ENCODE results near the gene ENOX1.

The ENOX1 gene

GRCh38 chr13:43596924-43597598, 189.7 kb downstream of the ENOX1 start:
- no peaks in the 10 kb centered on the region for H3K9me3 ChIP-seq (ENCODE audit: low read length)
- no peak overlapping the region for H3K27ac ChIP-seq (ENCODE audit: low read depth, low read length, poor library complexity, severe bottlenecking)
- H3F3A ChIP-seq (ENCODE audit: insufficient read depth, low read length): no peaks in the 10 kb centered on the region
- no peaks in the 10 kb centered on the region for H3K27me3 ChIP-seq (ENCODE audit: insufficient read depth, low read length)
- no peaks in the 10 kb centered on the region for H3K9me2 ChIP-seq (ENCODE audit: low read depth, low read length)
- H3K9ac ChIP-seq (ENCODE audit: low read length): no peak overlapping the region
- H3K4me2 ChIP-seq (ENCODE audit: low read length): no peak overlapping the region
- H4K20me1 ChIP-seq (ENCODE audit: insufficient read depth, low read length): no peaks in the 10 kb centered on the region
- no peak overlapping the region for H2AFZ ChIP-seq (ENCODE audit: low read length)
- H3K36me3 ChIP-seq (ENCODE audit: insufficient read depth, low read length): no peaks in the 10 kb centered on the region
- H3K79me2 ChIP-seq (ENCODE audit: insufficient read depth, low read length): no peaks in the 10 kb centered on the region
- no peak overlapping the region for H3K4me3 ChIP-seq (ENCODE audit: low read depth, low read length, poor library complexity, severe bottlenecking)
- TF ChIP-seq, protein P1, sequence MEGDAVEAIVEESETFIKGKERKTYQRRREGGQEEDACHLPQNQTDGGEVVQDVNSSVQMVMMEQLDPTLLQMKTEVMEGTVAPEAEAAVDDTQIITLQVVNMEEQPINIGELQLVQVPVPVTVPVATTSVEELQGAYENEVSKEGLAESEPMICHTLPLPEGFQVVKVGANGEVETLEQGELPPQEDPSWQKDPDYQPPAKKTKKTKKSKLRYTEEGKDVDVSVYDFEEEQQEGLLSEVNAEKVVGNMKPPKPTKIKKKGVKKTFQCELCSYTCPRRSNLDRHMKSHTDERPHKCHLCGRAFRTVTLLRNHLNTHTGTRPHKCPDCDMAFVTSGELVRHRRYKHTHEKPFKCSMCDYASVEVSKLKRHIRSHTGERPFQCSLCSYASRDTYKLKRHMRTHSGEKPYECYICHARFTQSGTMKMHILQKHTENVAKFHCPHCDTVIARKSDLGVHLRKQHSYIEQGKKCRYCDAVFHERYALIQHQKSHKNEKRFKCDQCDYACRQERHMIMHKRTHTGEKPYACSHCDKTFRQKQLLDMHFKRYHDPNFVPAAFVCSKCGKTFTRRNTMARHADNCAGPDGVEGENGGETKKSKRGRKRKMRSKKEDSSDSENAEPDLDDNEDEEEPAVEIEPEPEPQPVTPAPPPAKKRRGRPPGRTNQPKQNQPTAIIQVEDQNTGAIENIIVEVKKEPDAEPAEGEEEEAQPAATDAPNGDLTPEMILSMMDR (IDR thresholded peaks at IDR 0.05; ENCODE audit: low read length): no peak
- TF ChIP-seq EZH2 (IDR thresholded peaks at IDR 0.05; ENCODE audit: borderline replicate concordance, low read length): no peak
- no peaks in the 10 kb centered on the region for H3K4me1 ChIP-seq (ENCODE audit: insufficient read depth, low read length, severe bottlenecking)

GRCh38 chr13:43596006-43596405, 190.8 kb downstream of the ENOX1 start:
- no peak overlapping the region for H3K9ac ChIP-seq (ENCODE audit: low read length)

DNA sequence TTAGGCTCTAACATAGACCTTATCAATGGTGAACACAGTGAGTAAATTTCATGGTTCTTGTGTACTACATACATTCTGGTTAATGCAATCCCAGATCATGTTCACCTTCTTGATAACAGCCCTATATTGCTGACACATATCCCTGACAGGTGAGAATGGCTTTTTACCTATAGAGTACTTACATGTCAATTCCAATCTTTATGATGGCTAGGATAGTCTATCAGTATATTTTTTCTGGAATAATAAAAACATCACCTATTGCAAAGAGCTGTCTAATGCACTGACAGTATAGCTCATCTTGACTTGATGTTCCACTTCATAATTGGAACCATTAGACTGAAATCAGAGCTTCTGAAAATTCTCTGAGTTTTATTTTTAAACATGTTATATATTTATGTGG, 199.4 kb downstream of the ENOX1 start:
- TF ChIP-seq, protein P1 (IDR thresholded peaks at IDR 0.05; ENCODE audit: low read length): no peak
- TF ChIP-seq EZH2 (IDR thresholded peaks at IDR 0.05; ENCODE audit: borderline replicate concordance, low read length): no peak

More at GRCh38 chr13:43596006-43596405, 190.8 kb downstream of the ENOX1 start:
- H3K4me2 ChIP-seq (ENCODE audit: low read length): no peak overlapping the region
- H3K27ac ChIP-seq (ENCODE audit: low read depth, low read length, poor library complexity, severe bottlenecking): no peak overlapping the region
- H3K9me3 ChIP-seq (ENCODE audit: low read length): no peaks in the 10 kb centered on the region
- TF ChIP-seq, protein P1 (IDR thresholded peaks at IDR 0.05; ENCODE audit: low read length): no peak
- TF ChIP-seq EZH2 (IDR thresholded peaks at IDR 0.05; ENCODE audit: borderline replicate concordance, low read length): no peak
- no peak overlapping the region for H3K4me3 ChIP-seq (ENCODE audit: low read depth, low read length, poor library complexity, severe bottlenecking)
- no peaks in the 10 kb centered on the region for H3K9me2 ChIP-seq (ENCODE audit: low read depth, low read length)
- H2AFZ ChIP-seq (ENCODE audit: low read length): no peak overlapping the region
- no peaks in the 10 kb centered on the region for H3K27me3 ChIP-seq (ENCODE audit: insufficient read depth, low read length)
- no peaks in the 10 kb centered on the region for H4K20me1 ChIP-seq (ENCODE audit: insufficient read depth, low read length)
- no peaks in the 10 kb centered on the region for H3K79me2 ChIP-seq (ENCODE audit: insufficient read depth, low read length)
- no peaks in the 10 kb centered on the region for H3K36me3 ChIP-seq (ENCODE audit: insufficient read depth, low read length)
- H3K4me1 ChIP-seq (ENCODE audit: insufficient read depth, low read length, severe bottlenecking): no peaks in the 10 kb centered on the region
- H3F3A ChIP-seq (ENCODE audit: insufficient read depth, low read length): no peaks in the 10 kb centered on the region

More for the DNA sequence above, 199.4 kb downstream of the ENOX1 start:
- Histone ChIP-seq H3K79me2 (ENCODE audit: insufficient read depth, low read length) (no peaks in the 10 kb centered on the region), H3K9me2 (ENCODE audit: low read depth, low read length) (no peaks in the 10 kb centered on the region), H4K20me1 (ENCODE audit: insufficient read depth, low read length) (no peaks in the 10 kb centered on the region), H3K36me3 (ENCODE audit: insufficient read depth, low read length) (no peaks in the 10 kb centered on the region), H3K9ac (ENCODE audit: low read length) (no peak overlapping the region), H3K4me3 (ENCODE audit: low read depth, low read length, poor library complexity, severe bottlenecking) (no peak overlapping the region), H3K4me1 (ENCODE audit: insufficient read depth, low read length, severe bottlenecking) (no peaks in the 10 kb centered on the region), H3K27ac (ENCODE audit: low read depth, low read length, poor library complexity, severe bottlenecking) (no peak overlapping the region), H3K4me2 (ENCODE audit: low read length) (no peak overlapping the region), H3F3A (ENCODE audit: insufficient read depth, low read length) (no peaks in the 10 kb centered on the region), H3K9me3 (ENCODE audit: low read length) (no peaks in the 10 kb centered on the region), H3K27me3 (ENCODE audit: insufficient read depth, low read length) (no peaks in the 10 kb centered on the region), H2AFZ (ENCODE audit: low read length) (no peak overlapping the region)

Measured in OCI-LY1 (cell line).